NCI-H2029 (cell line): ENCODE results near the gene WFS1.
A peak's percentile ranks its signal among the peaks of the same experiment; 100 is the strongest.

Experiments
- DNase-seq: peaks from one replicate; lab custom pipeline; 2025; lab: John Stamatoyannopoulos, UW

The WFS1 gene

GRCh38 chr4:6338951-6339817, 69.5 kb downstream of the WFS1 start:
- DNase-seq = no peak

- no peak for DNase-seq
Observed at GRCh38 chr4:6339818-6340445, 70.3 kb downstream of the WFS1 start.

GRCh38 chr4:6340446-6341015, 70.9 kb downstream of the WFS1 start:
- no peak for DNase-seq

GRCh38 chr4:6341696-6342095, 72.0 kb downstream of the WFS1 start:
- no peak for DNase-seq

GRCh38 chr4:6342530-6343293, 73.1 kb downstream of the WFS1 start:
- DNase-seq = peak; percentile 77

- no peak for DNase-seq
Observed at GRCh38 chr4:6343939-6344408, 74.3 kb downstream of the WFS1 start.

- DNase-seq = no peak
Observed at GRCh38 chr4:6345096-6345830, 75.6 kb downstream of the WFS1 start.

GRCh38 chr4:6345866-6346265, 76.2 kb downstream of the WFS1 start:
- no peak for DNase-seq

GRCh38 chr4:6346373-6347110, 76.9 kb downstream of the WFS1 start:
- no peak for DNase-seq

GRCh38 chr4:6347511-6348045, 77.9 kb downstream of the WFS1 start:
- DNase-seq = no peak

- DNase-seq = no peak
Observed at GRCh38 chr4:6348408-6348807, 78.8 kb downstream of the WFS1 start.

GRCh38 chr4:6349896-6350603, 80.4 kb downstream of the WFS1 start:
- no peak for DNase-seq

- no peak for DNase-seq
Observed at GRCh38 chr4:6350646-6351045, 81.0 kb downstream of the WFS1 start.

- DNase-seq = no peak
Observed at GRCh38 chr4:6351246-6352000, 81.8 kb downstream of the WFS1 start.

- no peak for DNase-seq
Observed at GRCh38 chr4:6352031-6352692, 82.5 kb downstream of the WFS1 start.
